GM19025 (cell line): ENCODE measurements around the gene HBP1.
"Not testable (repeated sequence)": the region's sequence is repeated elsewhere in the genome, so short reads cannot be mapped to it uniquely, and the experiment has no call there.

Source experiments
- ATAC-seq: cut with Tn5 transposase; IDR thresholded peaks from one replicate; pipeline ENCODE4 v1.9.1; 2021; ENCODE audit warnings: mild to moderate bottlenecking, low read depth, moderate library complexity; ENCODE audit not compliant: unreplicated experiment

Gene HBP1

GRCh38 chr7:107219563-107220244, 50.9 kb downstream of the HBP1 start:
- ATAC-seq, result no peak

GRCh38 chr7:107220356-107220755, 51.6 kb downstream of the HBP1 start:
- ATAC-seq, result no peak

- not testable (repeated sequence) for ATAC-seq
These were observed 52.0 kb downstream of the HBP1 start for GRCh38 chr7:107220806-107221205.

GRCh38 chr7:107224374-107225223, 55.8 kb downstream of the HBP1 start:
- no peak for ATAC-seq

GRCh38 chr7:107228291-107228690, 59.5 kb downstream of the HBP1 start:
- no peak for ATAC-seq

- ATAC-seq, result no peak
These were observed 61.5 kb downstream of the HBP1 start for GRCh38 chr7:107230334-107230733.

GRCh38 chr7:107232568-107233090, 63.8 kb downstream of the HBP1 start:
- ATAC-seq, result no peak

- no peak for ATAC-seq
These were observed 64.4 kb downstream of the HBP1 start for GRCh38 chr7:107233174-107233573.

GRCh38 chr7:107233981-107234380, 65.2 kb downstream of the HBP1 start:
- ATAC-seq, result no peak

- ATAC-seq, result no peak
These were observed 65.6 kb downstream of the HBP1 start for GRCh38 chr7:107234436-107234835.

- ATAC-seq, result no peak
These were observed 68.1 kb downstream of the HBP1 start for GRCh38 chr7:107236862-107237261.

GRCh38 chr7:107237451-107237850, 68.6 kb downstream of the HBP1 start:
- ATAC-seq, result no peak

- no peak for ATAC-seq
These were observed 73.5 kb downstream of the HBP1 start for GRCh38 chr7:107242267-107242666.

GRCh38 chr7:107244613-107245012, 75.8 kb downstream of the HBP1 start:
- no peak for ATAC-seq

- not testable (repeated sequence) for ATAC-seq
These were observed 78.0 kb downstream of the HBP1 start for GRCh38 chr7:107246836-107247235.

GRCh38 chr7:107248551-107249316, 79.9 kb downstream of the HBP1 start:
- ATAC-seq, result no peak

- no peak for ATAC-seq
These were observed 83.2 kb downstream of the HBP1 start for GRCh38 chr7:107251963-107252362.
